Thoracic aorta (tissue), 2 donors: ENCODE results near the gene SRA1. TPM values are rescaled to one million over a fixed set of nuclear protein-coding genes. Genes with fewer than 3 reads are reported as not detected.

Experiments
- ATAC-seq: fragments of 150-250 bp; one replicate; pipeline ENCODE4 v1.8.0; 2017; ENCODE audit warnings: low read depth; ENCODE audit not compliant: insufficient number of reproducible peaks, low FRiP score
- DNase-seq: peaks from one replicate; pipeline ENCODE4 v3.0.0-alpha.2; 2020; ENCODE audit warnings: low spot score
- H3K27ac ChIP-seq, 2 donors: fragments of 200-600 bp; sonication (generic); 1 replicate in 1 of 2; 2 replicates in 1 of 2; pipeline ENCODE4 v1.5.1; 2016; ENCODE audit warnings: mild to moderate bottlenecking in 2 of 2, moderate library complexity in 2 of 2
- H3K27me3 ChIP-seq: fragments of 200-600 bp; sonication (generic); replicated peaks from 2 replicates; pipeline ENCODE4 v1.6.0; 2016; ENCODE audit warnings: mild to moderate bottlenecking; ENCODE audit not compliant: insufficient read depth
- H3K36me3 ChIP-seq: fragments of 200-600 bp; sonication (generic); one replicate; pipeline ENCODE4 v1.5.1; 2016
- H3K4me1 ChIP-seq, 2 donors: fragments of 200-600 bp; sonication (generic); 1 replicate in 1 of 2; 2 replicates in 1 of 2; pipeline versions ENCODE4 v1.5.1 to v1.6.0; 2016; ENCODE audit warnings: low read depth in 2 of 2, mild to moderate bottlenecking in 1 of 2; ENCODE audit not compliant: control insufficient read depth in 1 of 2
- H3K4me3 ChIP-seq: fragments of 200-600 bp; sonication (generic); 2 replicates; pipeline ENCODE4 v1.5.1; 2016; ENCODE audit warnings: mild to moderate bottlenecking
- H3K9me3 ChIP-seq: fragments of 200-600 bp; sonication (generic); 2 replicates; pipeline ENCODE4 v1.5.1; 2016
- total RNA-seq, 2 donors: library from RNA; depleted of rRNA; stranded (reverse); fragments of >200 nt; gene quantifications; one replicate each; pipeline versions ENCODE4 v1.1.0 to v1.2.3, GENCODE V29; 2016
- TF ChIP-seq, protein P1 (sequence below): fragments of 200-600 bp; sonication (generic); IDR thresholded peaks from one replicate; pipeline ENCODE4 v1.5.1; 2019; ENCODE audit warnings: antibody characterized with exemption

Gene SRA1
- total RNA-seq, 2 donors from 2014 or later, result 29.6 to 34.3 TPM

GRCh38 chr5:140550147-140551079 is 6.9 kb downstream of the SRA1 start:
- Histone ChIP-seq H3K4me3 (no peak overlapping the region), H3K9me3 (no peaks in the 10 kb centered on the region), H3K4me1 (peaks cover 27 to 44% of the 10 kb centered on the region in 2 donors), H3K27me3 (no peaks in the 10 kb centered on the region), H3K27ac (peak overlapping the region in 1 of 2 donors; percentile 94), H3K36me3 (peaks cover 19% of the 10 kb centered on the region)
- ATAC-seq, result no peak
- no peak for DNase-seq
- TF ChIP-seq, protein P1, sequence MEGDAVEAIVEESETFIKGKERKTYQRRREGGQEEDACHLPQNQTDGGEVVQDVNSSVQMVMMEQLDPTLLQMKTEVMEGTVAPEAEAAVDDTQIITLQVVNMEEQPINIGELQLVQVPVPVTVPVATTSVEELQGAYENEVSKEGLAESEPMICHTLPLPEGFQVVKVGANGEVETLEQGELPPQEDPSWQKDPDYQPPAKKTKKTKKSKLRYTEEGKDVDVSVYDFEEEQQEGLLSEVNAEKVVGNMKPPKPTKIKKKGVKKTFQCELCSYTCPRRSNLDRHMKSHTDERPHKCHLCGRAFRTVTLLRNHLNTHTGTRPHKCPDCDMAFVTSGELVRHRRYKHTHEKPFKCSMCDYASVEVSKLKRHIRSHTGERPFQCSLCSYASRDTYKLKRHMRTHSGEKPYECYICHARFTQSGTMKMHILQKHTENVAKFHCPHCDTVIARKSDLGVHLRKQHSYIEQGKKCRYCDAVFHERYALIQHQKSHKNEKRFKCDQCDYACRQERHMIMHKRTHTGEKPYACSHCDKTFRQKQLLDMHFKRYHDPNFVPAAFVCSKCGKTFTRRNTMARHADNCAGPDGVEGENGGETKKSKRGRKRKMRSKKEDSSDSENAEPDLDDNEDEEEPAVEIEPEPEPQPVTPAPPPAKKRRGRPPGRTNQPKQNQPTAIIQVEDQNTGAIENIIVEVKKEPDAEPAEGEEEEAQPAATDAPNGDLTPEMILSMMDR, result no peak

DNA sequence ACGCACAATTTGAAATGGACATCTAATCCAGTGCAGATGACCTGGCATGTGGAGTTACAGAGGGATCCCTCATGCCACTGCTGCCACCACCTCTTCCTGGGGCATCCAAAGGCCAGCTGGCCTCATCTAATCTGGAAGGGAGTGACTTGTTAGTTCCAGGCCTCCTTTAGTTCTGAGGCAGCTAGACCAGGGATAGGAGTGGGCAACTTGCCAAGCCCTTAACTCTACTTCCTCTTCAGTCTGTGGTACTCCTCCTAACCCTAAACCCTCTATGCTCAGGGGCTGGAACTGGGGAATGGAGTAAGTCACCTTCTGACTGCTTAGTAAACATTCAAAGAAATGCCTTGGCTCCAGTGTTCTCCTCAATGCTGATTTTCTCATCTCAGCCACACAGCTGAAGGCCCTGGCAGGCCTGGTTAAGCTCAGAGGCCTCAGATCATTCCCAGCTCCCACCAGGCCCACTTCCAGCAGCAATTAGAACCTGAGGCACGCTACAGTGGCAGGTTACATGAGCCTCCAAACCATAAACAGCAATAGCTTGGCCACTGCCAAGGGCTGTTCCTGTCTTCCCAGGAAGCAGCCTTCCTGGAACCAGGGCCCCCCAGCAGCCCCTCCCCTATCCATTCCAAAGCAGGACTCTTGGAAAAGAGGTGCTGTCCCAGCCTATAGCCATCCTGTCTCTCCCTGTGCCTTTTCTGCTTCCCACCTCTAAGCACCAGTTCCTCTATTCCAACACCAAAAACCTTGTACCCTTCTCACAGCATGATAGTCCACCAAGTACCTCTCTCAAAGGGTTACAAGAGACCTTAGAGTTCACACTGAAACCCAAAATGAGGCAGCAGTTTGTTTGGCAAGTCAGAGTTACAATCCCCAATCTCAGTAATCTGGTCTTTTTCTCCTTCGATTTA is 7.8 kb downstream of the SRA1 start:
- no peaks in the 10 kb centered on the region for H3K27me3 ChIP-seq
- ATAC-seq, result no peak
- no peak for DNase-seq
- TF ChIP-seq, protein P1, result no peak
- H3K9me3 ChIP-seq, result no peaks in the 10 kb centered on the region
- peaks cover 23 to 34% of the 10 kb centered on the region in 2 donors for H3K4me1 ChIP-seq
- peaks cover 26% of the 10 kb centered on the region for H3K36me3 ChIP-seq
- H3K4me3 ChIP-seq, result no peak overlapping the region
- peak overlapping the region; percentile 94 to 99 for H3K27ac ChIP-seq

- Histone ChIP-seq H3K4me1 (peaks cover 18 to 33% of the 10 kb centered on the region in 2 donors), H3K27me3 (no peaks in the 10 kb centered on the region), H3K27ac (peak overlapping the region; percentile 94 to 99), H3K9me3 (no peaks in the 10 kb centered on the region), H3K4me3 (peak overlapping the region; percentile 80), H3K36me3 (peaks cover 29% of the 10 kb centered on the region)
- no peak for DNase-seq
- no peak for ATAC-seq
- TF ChIP-seq, protein P1, result no peak
Observed at GRCh38 chr5:140548791-140549190, 8.5 kb downstream of the SRA1 start.

GRCh38 chr5:140548300-140548688 is 9.0 kb downstream of the SRA1 start:
- peak overlapping the region; percentile 94 to 99 for H3K27ac ChIP-seq
- ATAC-seq (no peak), DNase-seq (no peak)
- H3K9me3 ChIP-seq, result no peaks in the 10 kb centered on the region
- TF ChIP-seq, protein P1, result no peak
- H3K4me1 ChIP-seq, result peaks cover 18 to 33% of the 10 kb centered on the region in 2 donors
- H3K36me3 ChIP-seq, result peaks cover 29% of the 10 kb centered on the region
- H3K27me3 ChIP-seq, result no peaks in the 10 kb centered on the region
- H3K4me3 ChIP-seq, result peak overlapping the region; percentile 80
